ENCODE results near the gene MRPL23. TPM values are rescaled to one million over a fixed set of nuclear protein-coding genes. Genes with fewer than 3 reads are reported as not detected.

MRPL23 gene
- total RNA-seq, 1 donor from 2014 or later: 107 TPM

DNA sequence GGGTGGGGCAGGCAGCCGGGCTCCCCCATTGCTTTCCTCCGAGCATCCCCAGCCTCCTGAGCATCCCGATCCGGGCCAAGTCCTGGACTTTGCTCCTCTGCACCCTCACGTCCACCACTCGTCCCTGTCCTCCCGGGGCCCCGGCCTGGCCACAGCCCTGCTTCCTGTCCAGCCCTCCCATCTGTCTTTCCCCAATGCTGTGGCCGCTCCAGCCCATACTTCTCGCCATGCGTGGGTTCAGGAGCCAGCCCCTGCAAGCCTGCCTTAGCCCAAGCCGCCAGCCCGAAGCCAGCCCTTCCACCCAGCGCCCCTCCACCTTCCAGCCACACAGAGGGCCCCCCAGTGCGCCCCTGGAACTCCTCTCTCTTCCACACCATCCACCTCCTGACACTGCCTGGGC is 23.8 kb downstream of the MRPL23 start:
- intact Hi-C loops (cut with DNase I): no loop called here
- DNase-seq (ENCODE audit: missing footprints) (peak; percentile 16), ATAC-seq (no peak)

GRCh38 chr11:1975185-1975584 is 28.1 kb downstream of the MRPL23 start:
- ATAC-seq: no peak

GRCh38 chr11:1978720-1979473 is 31.8 kb downstream of the MRPL23 start:
- ATAC-seq (peak; percentile 57), DNase-seq (ENCODE audit: missing footprints) (no peak)
- intact Hi-C loops (cut with DNase I): no loop called here

More at GRCh38 chr11:1975185-1975584, 28.1 kb downstream of the MRPL23 start:
- intact Hi-C loops (cut with DNase I): no loop called here
- DNase-seq (ENCODE audit: missing footprints): no peak

DNA sequence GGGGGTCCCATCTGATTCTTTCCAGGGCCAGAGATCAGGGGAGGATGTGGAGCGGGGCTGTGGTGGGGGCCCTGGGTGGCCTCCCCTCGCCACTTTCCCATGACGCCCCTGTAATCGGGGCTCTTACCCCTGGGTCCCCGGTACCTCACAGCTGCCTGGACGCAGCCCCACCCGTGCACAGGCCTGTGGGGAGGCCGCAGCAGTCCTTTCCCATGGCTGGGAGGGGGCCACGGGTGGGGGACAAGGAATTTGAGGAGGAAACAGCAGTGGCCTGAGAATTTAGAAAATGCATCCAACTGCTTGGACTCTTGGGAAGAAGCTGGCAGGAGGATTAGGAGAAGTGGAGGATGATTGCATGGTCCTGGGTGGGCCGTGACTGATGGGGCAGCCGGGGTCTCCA is 32.5 kb downstream of the MRPL23 start:
- DNase-seq (ENCODE audit: missing footprints) (no peak), ATAC-seq (no peak)
- intact Hi-C loops (cut with DNase I): no loop called here

- intact Hi-C loops (cut with DNase I): no loop called here
- no peak for DNase-seq (ENCODE audit: missing footprints)
- ATAC-seq: no peak
Measured at GRCh38 chr11:1982873-1983600, 35.9 kb downstream of the MRPL23 start.

- ATAC-seq (no peak), DNase-seq (ENCODE audit: missing footprints) (no peak)
- intact Hi-C loops (cut with DNase I): no loop called here
Measured at GRCh38 chr11:1983601-1983961, 36.4 kb downstream of the MRPL23 start.

GRCh38 chr11:1987024-1987423 is 39.9 kb downstream of the MRPL23 start:
- DNase-seq (ENCODE audit: missing footprints) (no peak), ATAC-seq (no peak)
- intact Hi-C loops (cut with DNase I): no loop called here

DNA sequence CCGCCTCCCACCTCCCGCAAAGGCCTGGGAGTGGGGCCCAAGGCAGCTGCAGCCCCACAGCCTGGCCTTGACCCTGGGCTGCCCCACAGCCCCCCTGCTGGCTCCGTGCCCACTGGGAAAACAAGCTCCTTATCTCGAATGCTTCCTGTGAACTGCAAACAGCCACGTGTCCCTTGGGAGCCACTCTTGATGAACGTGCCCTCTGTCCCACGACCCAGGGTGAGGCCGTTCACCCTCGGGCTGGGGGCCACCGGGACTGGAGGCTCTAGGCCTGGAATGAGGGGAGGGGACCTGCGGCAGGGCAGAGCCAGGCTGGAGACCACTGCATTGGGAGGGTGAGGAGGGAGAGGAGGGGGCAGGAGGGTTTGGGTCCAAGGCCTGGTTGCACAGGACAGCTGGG is 41.0 kb downstream of the MRPL23 start:
- ATAC-seq (no peak), DNase-seq (ENCODE audit: missing footprints) (no peak)
- intact Hi-C loops (cut with DNase I): no loop called here

GRCh38 chr11:1988667-1989317 is 41.7 kb downstream of the MRPL23 start:
- ATAC-seq (no peak), DNase-seq (ENCODE audit: missing footprints) (peak; percentile 49)
- intact Hi-C loops (cut with DNase I): no loop called here

- intact Hi-C loops (cut with DNase I): no loop called here
- ATAC-seq: no peak
Measured at GRCh38 chr11:1989953-1990352, 42.8 kb downstream of the MRPL23 start.

DNA sequence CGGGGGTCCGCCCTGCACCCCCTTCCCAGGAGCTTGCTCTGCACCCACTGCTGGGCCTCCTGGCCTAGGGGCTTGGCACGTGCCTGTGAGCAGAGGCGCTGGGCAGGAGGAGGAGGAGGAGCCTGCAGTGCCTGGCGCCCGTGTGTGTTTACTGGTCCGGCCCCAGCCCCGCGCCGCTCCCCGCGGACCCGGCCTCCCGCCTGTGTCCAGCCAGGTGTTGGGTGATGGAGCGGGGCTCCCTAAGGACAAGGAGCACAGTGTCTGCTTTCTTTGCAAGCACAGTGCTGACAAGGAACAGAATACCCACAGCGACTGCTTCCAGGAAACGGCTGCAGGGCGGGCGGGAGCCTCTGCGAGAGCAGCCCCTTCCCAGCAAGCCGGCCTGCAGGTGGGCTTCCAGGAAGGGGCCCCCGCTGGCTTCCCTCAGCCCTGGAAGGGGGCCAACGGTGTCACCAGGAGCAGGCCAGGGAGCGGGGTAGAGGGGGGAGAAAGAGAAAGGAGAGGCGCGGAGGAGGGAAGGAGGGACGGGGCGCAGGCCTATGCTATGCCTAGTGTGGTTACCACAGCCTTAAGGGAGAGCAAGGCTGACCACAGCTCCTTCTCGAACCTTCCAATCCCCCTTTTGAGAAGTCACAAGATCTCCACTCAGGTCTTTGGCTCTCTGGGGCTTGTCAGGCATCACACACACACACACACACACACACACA is 43.9 kb downstream of the MRPL23 start:
- ATAC-seq (peak; percentile 60), DNase-seq (ENCODE audit: missing footprints) (no peak)
- intact Hi-C loops (cut with DNase I): no loop called here

More at GRCh38 chr11:1989953-1990352, 42.8 kb downstream of the MRPL23 start:
- no peak for DNase-seq (ENCODE audit: missing footprints)

DNA sequence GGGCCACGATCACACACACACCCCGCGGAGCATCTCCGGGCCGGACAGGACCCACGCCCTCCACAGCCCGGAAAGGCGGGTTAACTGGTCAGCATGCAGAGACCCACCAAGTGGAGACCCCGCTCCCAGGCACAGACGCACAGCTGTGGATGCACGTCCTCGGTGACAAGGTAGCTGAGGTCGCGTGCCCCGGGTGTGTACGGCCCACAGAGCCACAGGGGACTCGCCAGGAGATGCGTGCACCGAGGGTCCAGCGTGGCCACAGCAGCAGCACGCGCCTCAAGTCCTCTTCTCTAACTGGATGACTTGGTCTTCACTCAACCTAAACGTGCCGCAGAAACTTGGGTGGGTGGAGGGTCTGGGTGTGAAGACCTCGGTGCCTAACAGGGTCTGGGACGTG is 45.0 kb downstream of the MRPL23 start:
- intact Hi-C loops (cut with DNase I): no loop called here
- DNase-seq (ENCODE audit: missing footprints) (no peak), ATAC-seq (no peak)

DNA sequence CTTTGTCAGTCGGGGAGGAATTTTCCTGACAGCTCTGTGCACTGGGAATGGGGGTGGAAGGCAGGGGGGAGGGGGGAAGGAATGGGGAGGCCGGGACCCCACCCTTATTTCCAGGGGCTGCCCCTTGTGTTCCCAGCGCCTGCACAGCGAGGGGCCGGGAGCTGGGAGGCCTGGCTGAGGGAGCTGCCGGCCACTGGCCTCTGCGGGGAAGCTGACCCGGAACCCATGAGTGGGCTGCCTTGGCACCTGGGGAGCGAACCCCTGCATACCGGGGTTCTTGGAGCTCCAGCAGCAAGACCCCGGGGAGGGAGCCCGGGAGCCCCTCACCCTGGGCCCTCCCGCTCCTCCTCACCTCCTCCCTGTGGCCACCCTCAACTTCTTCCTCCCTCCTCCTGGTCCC is 47.0 kb downstream of the MRPL23 start:
- no peak for DNase-seq (ENCODE audit: missing footprints)
- no peak for ATAC-seq
- intact Hi-C loops (cut with DNase I): no loop called here

DNA sequence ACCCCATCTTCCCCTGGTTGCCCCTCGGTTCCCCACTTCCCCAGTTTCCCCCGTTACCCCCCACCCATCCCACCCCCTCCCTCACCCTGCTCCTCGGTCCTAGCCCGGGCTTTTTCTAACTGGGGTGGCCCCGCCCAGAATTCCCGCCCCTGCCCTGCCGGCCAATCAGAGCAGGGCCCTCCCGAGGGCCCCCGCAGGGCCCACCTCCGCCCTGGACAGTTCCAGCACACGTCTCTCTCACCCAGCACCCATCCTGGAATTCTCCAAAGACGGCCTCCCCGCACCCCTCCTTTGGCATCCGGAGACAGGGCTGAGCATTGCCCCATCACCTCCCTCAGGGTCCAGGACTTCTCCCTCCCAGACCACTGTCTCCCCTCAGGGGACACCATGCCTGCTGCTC is 50.6 kb downstream of the MRPL23 start, which contains the start of gene H19:
Gene H19 (minus strand): TSS at position 88 of the 400 bp plus-strand sequence.
- intact Hi-C loops (cut with DNase I): no loop called here
- ATAC-seq (peak; percentile 70), DNase-seq (ENCODE audit: missing footprints) (no peak)

DNA sequence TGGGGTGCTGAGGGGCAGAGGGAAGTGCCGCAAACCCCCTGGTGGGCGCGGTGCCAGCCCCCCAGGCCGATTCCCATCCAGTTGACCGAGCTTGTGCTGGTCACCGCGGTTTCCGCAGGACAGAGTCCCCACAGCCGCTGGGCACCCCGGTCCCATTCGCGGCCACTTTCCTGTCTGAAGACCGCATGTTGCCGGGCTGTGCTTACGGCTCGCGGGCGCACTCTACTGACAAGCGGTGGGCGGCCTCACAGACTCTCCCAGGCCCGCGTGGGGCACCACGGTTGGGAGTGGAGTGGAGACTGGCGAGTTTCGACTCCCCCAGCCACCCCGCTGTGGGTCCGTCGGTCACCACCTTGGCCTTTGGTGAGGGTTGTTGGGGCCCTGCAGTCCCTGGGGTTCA is 51.2 kb downstream of the MRPL23 start:
- DNase-seq (ENCODE audit: missing footprints): no peak

DNA sequence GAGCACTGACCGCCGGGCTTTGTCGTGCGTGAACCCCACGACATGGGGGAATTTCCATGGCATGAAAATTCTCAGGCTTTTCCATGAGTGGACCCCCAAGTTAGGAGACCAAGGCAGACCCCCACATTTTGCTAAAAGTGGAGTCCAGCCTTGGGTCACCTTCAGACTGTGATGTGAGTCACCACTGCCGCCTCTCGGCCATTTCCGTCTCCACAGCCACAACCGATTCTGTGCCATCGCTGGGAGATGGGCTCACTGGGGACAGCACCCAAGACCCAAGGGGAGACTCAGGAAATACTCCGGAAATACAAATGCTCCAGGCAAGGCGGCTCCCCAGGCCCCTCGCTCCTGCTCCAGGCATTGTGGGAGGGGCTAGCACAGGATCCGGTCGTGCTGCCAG is 51.7 kb downstream of the MRPL23 start:
- DNase-seq (ENCODE audit: missing footprints) (no peak), ATAC-seq (no peak)
- intact Hi-C loops (cut with DNase I): no loop called here

More for the DNA sequence above, 51.2 kb downstream of the MRPL23 start:
- peak; percentile 78 for ATAC-seq
- intact Hi-C loops (cut with DNase I): no loop called here

DNA sequence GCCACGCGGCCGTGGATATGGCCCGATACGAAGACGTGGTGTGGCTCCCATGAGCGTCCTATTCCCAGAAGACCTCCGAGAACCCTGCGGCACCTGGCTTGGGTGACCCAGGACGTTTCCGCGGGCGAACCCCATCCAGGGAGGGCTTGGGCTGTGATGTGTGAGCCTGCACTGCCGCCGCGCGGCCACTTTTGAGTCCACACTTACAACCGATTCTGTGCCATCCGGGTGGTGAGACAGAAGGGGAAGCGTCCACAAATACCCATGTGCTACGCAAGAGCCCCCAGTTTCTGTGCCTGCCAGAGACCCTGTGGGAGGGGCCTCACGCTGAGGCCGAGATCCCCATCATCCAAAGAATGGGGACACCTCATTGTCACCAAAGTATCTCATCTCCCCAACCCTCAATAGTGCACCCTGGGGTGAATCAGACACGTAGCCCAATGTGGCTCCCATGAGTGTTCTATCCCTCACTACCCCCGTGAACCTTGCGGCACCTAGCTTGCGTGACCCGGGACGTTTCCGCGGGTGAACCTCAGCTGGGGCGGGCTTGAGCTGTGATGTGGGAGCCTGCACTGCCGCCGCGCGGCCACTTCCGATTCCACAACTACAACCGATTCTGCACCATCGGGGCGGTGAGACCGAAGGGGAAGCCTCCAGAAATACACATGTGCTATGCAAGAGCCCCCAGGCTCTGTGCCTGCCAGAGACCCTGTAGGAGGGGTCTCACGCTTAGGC is 55.1 kb downstream of the MRPL23 start:
- intact Hi-C loops (cut with DNase I): no loop called here
- ATAC-seq (no peak), DNase-seq (ENCODE audit: missing footprints) (no peak)

DNA sequence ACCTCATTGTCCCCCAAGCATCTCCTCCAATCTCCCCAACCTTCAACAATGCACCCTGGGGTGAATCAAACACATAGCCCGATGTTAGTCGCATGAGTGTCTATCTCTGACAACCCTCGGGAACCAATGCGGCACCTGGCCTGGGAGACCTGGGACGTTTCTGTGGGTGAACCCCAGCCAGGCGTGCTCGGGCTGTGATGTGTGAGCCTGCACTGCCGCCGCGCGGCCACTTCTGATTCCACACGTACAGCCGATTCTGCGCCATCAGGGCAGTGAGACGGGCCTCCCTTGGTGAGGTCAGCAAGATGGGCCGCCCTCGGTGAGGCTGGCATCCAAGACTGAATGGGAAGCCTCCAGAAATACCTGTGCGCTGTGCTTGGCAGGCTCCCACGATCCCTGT is 55.7 kb downstream of the MRPL23 start:
- DNase-seq (ENCODE audit: missing footprints) (no peak), ATAC-seq (peak; percentile 64)
- intact Hi-C loops (cut with DNase I): no loop called here

DNA sequence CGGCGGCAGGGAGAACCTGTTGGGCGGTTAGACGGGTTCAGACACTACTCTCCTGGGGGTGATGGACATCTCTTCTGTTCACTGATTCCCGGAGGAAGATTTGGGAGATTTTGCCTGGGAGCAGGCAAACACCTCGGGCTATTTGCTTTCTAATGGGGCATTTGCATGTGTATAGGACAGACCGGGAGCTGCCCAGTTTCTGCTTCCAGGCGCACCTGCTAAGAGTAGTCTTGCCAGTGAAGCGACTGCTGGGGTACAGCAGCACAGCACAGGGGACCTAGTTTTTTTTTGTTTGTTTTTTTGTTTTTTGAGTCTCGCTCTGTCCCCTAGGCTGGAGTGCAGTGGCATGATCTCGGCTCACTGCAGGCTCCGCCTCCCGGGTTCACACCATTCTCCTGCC is 57.3 kb downstream of the MRPL23 start:
- DNase-seq (ENCODE audit: missing footprints) (no peak), ATAC-seq (no peak)
- intact Hi-C loops (cut with DNase I): no loop called here

Data from Right ventricle myocardium inferior (tissue), 1 donor.